ENCODE data around the gene CACNA1E. TPM values are rescaled to one million over a fixed set of nuclear protein-coding genes. Genes with fewer than 3 reads are reported as not detected.

The CACNA1E gene
- total RNA-seq, 1 experiment from 2014 or later: 0.46 TPM

DNA sequence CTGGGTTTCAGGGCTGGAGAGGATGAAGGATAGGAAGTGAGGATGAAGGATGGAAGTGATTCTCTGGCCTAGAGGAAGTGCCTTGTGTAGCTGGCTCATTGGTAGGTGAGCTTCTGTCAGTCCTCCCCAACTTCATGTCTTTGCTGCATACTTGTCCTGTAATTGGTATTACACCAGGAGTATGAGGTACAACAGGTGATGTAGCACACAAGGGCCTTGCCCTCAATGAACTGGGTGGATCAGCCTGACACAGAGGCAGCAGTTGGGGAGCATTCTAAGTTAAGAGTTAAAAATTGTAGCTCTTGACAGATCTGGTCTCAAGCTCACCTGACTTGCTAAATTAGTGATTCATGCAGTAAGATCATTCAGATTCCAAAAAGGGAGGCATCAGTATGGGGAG, 37.9 kb upstream of the CACNA1E start:
- H3K4me1 ChIP-seq (ENCODE audit: insufficient read depth, low read length): no peaks in the 10 kb centered on the region
- no peak overlapping the region for H2AK5ac ChIP-seq (ENCODE audit: insufficient read length, low read length)
- no peak overlapping the region for H3K4ac ChIP-seq (ENCODE audit: low read depth, low read length)
- no peak overlapping the region for H4K91ac ChIP-seq (ENCODE audit: insufficient read length, low read depth, low read length)
- Mint-ChIP-seq H3K4me1 (no peaks in the 10 kb centered on the region), H3K9me3 (no peaks in the 10 kb centered on the region), H3K27me3 (ENCODE audit: low read depth) (peaks cover 4% of the 10 kb centered on the region), H3K4me3 (no peak overlapping the region), H3K36me3 (ENCODE audit: insufficient read depth in 1 of 3, low read depth in 3 of 3) (no peaks in the 10 kb centered on the region), H3K27ac (no peak overlapping the region)
- H3K56ac ChIP-seq (ENCODE audit: insufficient read length, low read depth, low read length): no peak overlapping the region
- no peak overlapping the region for H2BK15ac ChIP-seq (ENCODE audit: low read depth, low read length)
- H3K9ac ChIP-seq (ENCODE audit: extremely low read depth, insufficient read length, low read length): no peak overlapping the region
- H3K18ac ChIP-seq (ENCODE audit: insufficient read length, low read depth, low read length): no peak overlapping the region
- no peak for DNase-seq
- H2BK12ac ChIP-seq (ENCODE audit: insufficient read length, low read depth, low read length): no peak overlapping the region
- no peak overlapping the region for H3K4me2 ChIP-seq (ENCODE audit: insufficient read depth, insufficient read length, low read length)
- no peak overlapping the region for H2BK120ac ChIP-seq (ENCODE audit: low read depth, low read length, poor library complexity, severe bottlenecking)
- no peak overlapping the region for H2AFZ ChIP-seq (ENCODE audit: low read length)
- no peak overlapping the region for H3K23ac ChIP-seq (ENCODE audit: insufficient read length, low read depth, low read length)
- no peaks in the 10 kb centered on the region for H4K20me1 ChIP-seq (ENCODE audit: control insufficient read depth, insufficient read depth, insufficient read length)
- H2BK20ac ChIP-seq (ENCODE audit: low read depth, low read length, poor library complexity, severe bottlenecking): no peak overlapping the region
- no peaks in the 10 kb centered on the region for H3K23me2 ChIP-seq (ENCODE audit: insufficient read length, low read depth, low read length, poor library complexity, severe bottlenecking)
- H3T11ph ChIP-seq (ENCODE audit: low read length): no peak overlapping the region
- H3K27me3 ChIP-seq (ENCODE audit: insufficient read depth, low read length): no peaks in the 10 kb centered on the region
- no peak overlapping the region for H4K5ac ChIP-seq (ENCODE audit: insufficient read length, low read depth, low read length)
- H4K8ac ChIP-seq (replicated peaks; ENCODE audit: insufficient read length, low read depth, low read length): no peak overlapping the region
- H3K79me1 ChIP-seq (ENCODE audit: insufficient read depth, low read depth, low read length, poor library complexity, severe bottlenecking): no peaks in the 10 kb centered on the region
- no peaks in the 10 kb centered on the region for H3K9me3 ChIP-seq (ENCODE audit: control insufficient read depth, low read depth, low read length)
- no peak for TF ChIP-seq CTCF (conservative IDR thresholded peaks at IDR 0.05)
- no peak overlapping the region for H2BK5ac ChIP-seq (ENCODE audit: insufficient read length, low read length)
- no peak overlapping the region for H3K14ac ChIP-seq (ENCODE audit: insufficient read depth, low read length)
- no peak overlapping the region for H3K27ac ChIP-seq (ENCODE audit: insufficient read length, low read depth, low read length)
- no peaks in the 10 kb centered on the region for H3K79me2 ChIP-seq (ENCODE audit: insufficient read depth, low read length)
